LNCaP clone FGC (cell line): Measurements from ENCODE around the gene ENTREP1.

Experiments
- DNase-seq: peaks from one replicate; pipeline ENCODE4 v3.0.0-alpha.2; 2011; ENCODE audit warnings: low read depth
- H3K4me3 ChIP-seq: 2 replicates; pipeline ENCODE4 v1.5.1; 2011; ENCODE audit warnings: mild to moderate bottlenecking, low read depth, low read length, control low read depth
- CTCF ChIP-seq: IDR thresholded peaks from 2 replicates; pipeline ENCODE4 v1.5.1; 2012; ENCODE audit warnings: mild to moderate bottlenecking; ENCODE audit not compliant: control insufficient read depth, insufficient read depth; ENCODE audit errors: extremely low read depth

Gene ENTREP1

GRCh38 chr9:69324549-69325401 lies at the start of gene ENTREP1:
Gene ENTREP1 (plus strand): TSS chr9:69325215. CDS start chr9:69325310, 95 bp downstream.
- DNase-seq, result peak; percentile 7
- H3K4me3 ChIP-seq, result peak within 1 kb of the TSS; percentile 46
- no peak for TF ChIP-seq CTCF

GRCh38 chr9:69276775-69277174 lies 48.2 kb upstream of the ENTREP1 start:
- TF ChIP-seq CTCF, result no peak
- DNase-seq, result no peak
- H3K4me3 ChIP-seq, result no peak overlapping the region

- no peak for TF ChIP-seq CTCF
- DNase-seq, result no peak
These were observed 45.8 kb upstream of the ENTREP1 start for GRCh38 chr9:69279084-69279731.

GRCh38 chr9:69279733-69280132 lies 45.3 kb upstream of the ENTREP1 start:
- no peak for DNase-seq
- H3K4me3 ChIP-seq, result no peak overlapping the region
- TF ChIP-seq CTCF, result no peak

More at GRCh38 chr9:69279084-69279731, 45.8 kb upstream of the ENTREP1 start:
- H3K4me3 ChIP-seq, result no peak overlapping the region

- H3K4me3 ChIP-seq, result no peak overlapping the region
- no peak for TF ChIP-seq CTCF
- no peak for DNase-seq
These were observed 42.0 kb upstream of the ENTREP1 start for GRCh38 chr9:69283003-69283402.

GRCh38 chr9:69292078-69292477 lies 32.9 kb upstream of the ENTREP1 start:
- DNase-seq, result no peak
- no peak overlapping the region for H3K4me3 ChIP-seq
- 0 out of 2 replicates have a peak, but pooled peaks have one; percentile 14 for TF ChIP-seq CTCF
